Body of pancreas (tissue), 4 donors: Measurements from ENCODE around the gene RNF166.

ENCODE experiments used
- POLR2A ChIP-seq, 3 donors: fragments of 450-650 bp; IDR thresholded peaks; one replicate each; pipeline ENCODE4 v1.6.1; 2016; ENCODE audit warnings: antibody characterized with exemption in 3 of 3, mild to moderate bottlenecking in 2 of 3
- TF ChIP-seq, protein P1 (sequence below), 7 experiments: fragments of 450-650 bp in 4 of 7; fragments of 200-600 bp in 3 of 7; sonication (generic) in 3 of 7; IDR thresholded peaks; one replicate each; pipeline ENCODE4 v1.5.1; 2016 to 2019; ENCODE audit warnings: antibody characterized with exemption in 7 of 7

DNA sequence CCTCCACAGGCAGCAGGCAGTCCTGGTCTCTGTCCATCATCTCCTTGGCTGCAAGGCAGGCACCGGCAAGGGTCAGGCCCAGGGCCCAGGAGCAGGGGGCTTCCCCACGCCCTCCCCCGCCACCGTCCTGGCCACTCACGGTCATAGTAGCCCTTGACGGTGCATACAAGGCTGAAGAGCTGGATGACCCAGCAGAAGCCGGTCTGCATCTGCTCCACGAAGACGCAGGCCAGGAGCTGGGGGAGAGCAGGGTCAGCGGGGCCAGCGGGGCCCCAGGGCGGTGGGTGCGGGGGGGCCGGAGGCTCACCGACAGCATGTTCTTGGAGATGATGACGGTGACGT is 20.2 kb upstream of the RNF166 start:
- TF ChIP-seq, protein P1, sequence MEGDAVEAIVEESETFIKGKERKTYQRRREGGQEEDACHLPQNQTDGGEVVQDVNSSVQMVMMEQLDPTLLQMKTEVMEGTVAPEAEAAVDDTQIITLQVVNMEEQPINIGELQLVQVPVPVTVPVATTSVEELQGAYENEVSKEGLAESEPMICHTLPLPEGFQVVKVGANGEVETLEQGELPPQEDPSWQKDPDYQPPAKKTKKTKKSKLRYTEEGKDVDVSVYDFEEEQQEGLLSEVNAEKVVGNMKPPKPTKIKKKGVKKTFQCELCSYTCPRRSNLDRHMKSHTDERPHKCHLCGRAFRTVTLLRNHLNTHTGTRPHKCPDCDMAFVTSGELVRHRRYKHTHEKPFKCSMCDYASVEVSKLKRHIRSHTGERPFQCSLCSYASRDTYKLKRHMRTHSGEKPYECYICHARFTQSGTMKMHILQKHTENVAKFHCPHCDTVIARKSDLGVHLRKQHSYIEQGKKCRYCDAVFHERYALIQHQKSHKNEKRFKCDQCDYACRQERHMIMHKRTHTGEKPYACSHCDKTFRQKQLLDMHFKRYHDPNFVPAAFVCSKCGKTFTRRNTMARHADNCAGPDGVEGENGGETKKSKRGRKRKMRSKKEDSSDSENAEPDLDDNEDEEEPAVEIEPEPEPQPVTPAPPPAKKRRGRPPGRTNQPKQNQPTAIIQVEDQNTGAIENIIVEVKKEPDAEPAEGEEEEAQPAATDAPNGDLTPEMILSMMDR (IDR thresholded peaks at IDR 0.05) = no peak
- TF ChIP-seq POLR2A (IDR thresholded peaks at IDR 0.05) = no peak
